ENCODE data around the gene GCLC. TPM values are rescaled to one million over a fixed set of nuclear protein-coding genes. Genes with fewer than 3 reads are reported as not detected.
"Not testable (repeated sequence)": the region's sequence is repeated elsewhere in the genome, so short reads cannot be mapped to it uniquely, and the experiment has no call there.

Gene GCLC
- total and polyA plus RNA-seq, 10 of the 15 experiments (the other 5 are each of a cell fraction or from before 2014, with no cell fraction given), result 6.5 to 23.6 (median 12.5) TPM

DNA sequence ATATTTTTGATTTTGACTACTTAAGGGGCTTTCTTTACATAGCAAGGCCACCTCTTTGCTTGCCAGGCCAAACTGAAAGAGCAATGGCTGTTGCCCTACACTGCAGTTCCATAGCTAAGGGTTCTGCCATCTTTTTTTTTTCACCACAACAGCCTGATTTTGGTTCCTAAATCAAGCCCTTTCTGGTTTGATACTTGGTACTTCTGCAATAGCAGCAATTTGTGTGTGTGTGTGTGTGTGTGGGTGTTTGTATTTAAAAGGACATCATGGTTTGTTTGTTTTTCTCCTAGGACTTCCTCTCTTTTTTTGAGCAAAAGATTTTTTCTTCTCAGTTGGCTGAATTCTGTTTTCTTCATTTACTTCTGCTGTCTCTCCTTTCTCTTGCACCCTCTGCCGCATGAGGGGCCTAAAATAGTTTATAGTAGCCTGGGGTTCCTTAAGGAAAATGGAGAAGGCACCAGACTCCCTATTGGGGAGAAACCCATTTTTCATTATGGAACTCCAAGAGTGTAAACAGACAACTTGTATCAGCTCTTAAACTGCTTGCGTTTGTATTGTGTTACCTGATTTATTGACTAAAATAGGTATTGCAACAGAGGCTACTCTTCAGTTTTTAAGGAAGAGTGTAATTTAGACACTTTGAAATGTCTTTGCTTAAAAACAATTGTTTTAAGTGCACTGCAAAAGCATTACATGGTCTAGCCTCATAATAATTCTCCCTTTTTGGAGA lies 12.2 kb upstream of the GCLC start:
- ChIA-PET SMC1A (ENCODE audit: uncharacterized antibody, unreplicated experiment) (interaction anchor here (0.6 kb wide), 1 partner anchor 60 kb away, joined by 3 read pairs; no protein-coding TSS in a partner anchor), CTCF (interaction anchor here (0.6 to 1.0 kb wide), 2 partner anchors 13 to 18 kb away, joined by 3 to 4 read pairs; no protein-coding TSS in a partner anchor), RAD21 (ENCODE audit: unreplicated experiment) (no interaction called here), POLR2A (no interaction called here)
- no peaks in the 10 kb centered on the region for H3K27me3 ChIP-seq (replicated peaks in 1 of 2; ENCODE audit: control insufficient read depth in 2 of 2, insufficient read depth in 2 of 2, low read length in 1 of 2)
- no peaks in the 10 kb centered on the region for H3K79me2 ChIP-seq (ENCODE audit: control insufficient read depth, insufficient read depth, low read length)
- no peak overlapping the region for H2AFZ ChIP-seq (ENCODE audit: control insufficient read depth, low read depth, low read length)
- in situ Hi-C loops (cut with MboI) (no loop called here), intact Hi-C loops (cut with micrococcal nuclease; ENCODE audit: unreplicated experiment) (no loop called here)
- H3K9me3 ChIP-seq (replicated peaks; ENCODE audit: control insufficient read depth, insufficient read depth, low read length), result peaks cover 2% of the 10 kb centered on the region; the same call in 2 of the 3 replicates
- no peak for DNase-seq (ENCODE audit: low read depth, low spot score)
- no peak overlapping the region for H3K27ac ChIP-seq (ENCODE audit: control insufficient read depth, insufficient read depth)
- no TSS peak for BruUV-seq (replicated peaks)
- no peak overlapping the region for H3K4me3 ChIP-seq
- H3K9ac ChIP-seq (ENCODE audit: control insufficient read depth, insufficient read depth, low read length), result no peak overlapping the region
- WGBS (ENCODE audit: insufficient coverage, insufficient replicate concordance, low lambda C conversion rate, missing lambda C conversion rate), result 33% methylated on average over 2 of the region's 2 CpGs
- H3K4me1 ChIP-seq (ENCODE audit: control insufficient read depth, insufficient read depth, low read length), result no peaks in the 10 kb centered on the region
- no peaks in the 10 kb centered on the region for H4K20me1 ChIP-seq (ENCODE audit: control insufficient read depth, insufficient read depth)
- no peak for FAIRE-seq
- no peak for ATAC-seq
- TF ChIP-seq FOS (IDR thresholded peaks at IDR 0.05; ENCODE audit: borderline replicate concordance, extremely low read depth, insufficient read length), result no peak
- TF ChIP-seq ZNF384 (IDR thresholded peaks at IDR 0.05; ENCODE audit: borderline replicate concordance, low read depth, low read length), result no peak
- no peak for TF ChIP-seq GATAD2B (conservative IDR thresholded peaks at IDR 0.05; ENCODE audit: low read depth)
- H3K4me2 ChIP-seq (ENCODE audit: control insufficient read depth, insufficient read depth), result no peak overlapping the region
- H3K36me3 ChIP-seq (ENCODE audit: control insufficient read depth in 2 of 2, insufficient read depth in 2 of 2, low read length in 1 of 2), result no peaks in the 10 kb centered on the region

DNA sequence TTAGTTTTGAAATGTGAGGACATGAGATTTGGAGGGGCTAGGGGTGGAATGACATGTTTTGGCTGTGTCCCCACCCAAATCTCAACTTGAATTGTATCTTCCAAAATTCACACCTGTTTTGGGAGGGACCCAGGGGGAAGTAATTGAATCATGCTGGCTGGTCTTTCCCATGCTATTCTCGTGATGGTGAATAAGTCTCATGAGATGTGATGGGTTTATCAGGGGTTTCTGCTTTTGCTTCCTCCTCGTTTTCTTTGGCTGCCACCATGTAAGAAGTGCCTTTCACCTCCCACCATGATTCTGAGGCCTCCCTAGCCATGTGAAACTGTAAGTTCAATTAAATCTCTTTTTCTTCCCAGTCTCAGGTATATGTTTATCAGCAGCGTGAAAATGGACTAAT lies 8.7 kb upstream of the GCLC start:
- in situ Hi-C loops (cut with MboI); BruUV-seq (replicated peaks); CTCF ChIA-PET; H3K9me3 ChIP-seq (replicated peaks; ENCODE audit: control insufficient read depth, insufficient read depth, low read length); POLR2A ChIA-PET; H3K4me1 ChIP-seq (ENCODE audit: control insufficient read depth, insufficient read depth, low read length); SMC1A ChIA-PET (ENCODE audit: uncharacterized antibody, unreplicated experiment); H3K9ac ChIP-seq (ENCODE audit: control insufficient read depth, insufficient read depth, low read length); FAIRE-seq; H3K4me3 ChIP-seq; H3K27ac ChIP-seq (ENCODE audit: control insufficient read depth, insufficient read depth); H4K20me1 ChIP-seq (ENCODE audit: control insufficient read depth, insufficient read depth); intact Hi-C loops (cut with micrococcal nuclease; ENCODE audit: unreplicated experiment); ATAC-seq; H3K27me3 ChIP-seq (replicated peaks in 1 of 2; ENCODE audit: control insufficient read depth in 2 of 2, insufficient read depth in 2 of 2, low read length in 1 of 2); DNase-seq (ENCODE audit: low read depth, low spot score); RAD21 ChIA-PET (ENCODE audit: unreplicated experiment); H3K79me2 ChIP-seq (ENCODE audit: control insufficient read depth, insufficient read depth, low read length); H3K4me2 ChIP-seq (ENCODE audit: control insufficient read depth, insufficient read depth); H2AFZ ChIP-seq (ENCODE audit: control insufficient read depth, low read depth, low read length); H3K36me3 ChIP-seq (ENCODE audit: control insufficient read depth in 2 of 2, insufficient read depth in 2 of 2, low read length in 1 of 2): not testable (repeated sequence)
- WGBS (ENCODE audit: insufficient coverage, insufficient replicate concordance, low lambda C conversion rate, missing lambda C conversion rate), result 22% methylated on average over 3 of the region's 3 CpGs

Measured in GM12878 (cell line).